Measurements from ENCODE around the gene ANAPC4.
A peak's percentile ranks its signal among the peaks of the same experiment; 100 is the strongest.
"Not testable (repeated sequence)": the region's sequence is repeated elsewhere in the genome, so short reads cannot be mapped to it uniquely, and the experiment has no call there.

Gene ANAPC4

GRCh38 chr4:25358515-25359275 lies 18.4 kb upstream of the ANAPC4 start:
- Mint-ChIP-seq H3K4me3 (no peak overlapping the region), H3K4me1 (no peaks in the 10 kb centered on the region), H3K27me3 (no peaks in the 10 kb centered on the region), H3K36me3 (peaks cover 11% of the 10 kb centered on the region), H3K9me3 (no peaks in the 10 kb centered on the region), H3K27ac (no peak overlapping the region)
- CTCF ChIA-PET = interaction anchor here (0.7 to 1.8 kb wide), 2 partner anchors 10 to 179 kb away, joined by 3 to 5 read pairs; no protein-coding TSS in a partner anchor
- DNase-seq = no peak

GRCh38 chr4:25361253-25361652 lies 15.8 kb upstream of the ANAPC4 start:
- no peak for DNase-seq
- CTCF ChIA-PET = interaction anchor here (0.6 kb wide), 1 partner anchor 130 kb away, joined by 3 read pairs; no protein-coding TSS in a partner anchor
- Mint-ChIP-seq H3K27me3 (no peaks in the 10 kb centered on the region), H3K27ac (no peak overlapping the region), H3K36me3 (peaks cover 8% of the 10 kb centered on the region), H3K9me3 (no peaks in the 10 kb centered on the region), H3K4me1 (no peaks in the 10 kb centered on the region), H3K4me3 (no peak overlapping the region)

- Mint-ChIP-seq H3K27me3 (no peaks in the 10 kb centered on the region), H3K27ac (no peak overlapping the region), H3K9me3 (no peaks in the 10 kb centered on the region), H3K4me3 (no peak overlapping the region), H3K36me3 (peaks cover 3% of the 10 kb centered on the region), H3K4me1 (no peaks in the 10 kb centered on the region)
- CTCF ChIA-PET = interaction anchor here (0.6 to 5.4 kb wide), 21 partner anchors 10 to 390 kb away, joined by 3 to 59 read pairs (median 4); partner anchors contain the start of genes ANAPC4 and ZCCHC4
- DNase-seq = no peak
Observed at GRCh38 chr4:25367004-25367621, 9.9 kb upstream of the ANAPC4 start.

- CTCF ChIA-PET = interaction anchor here (0.7 to 5.4 kb wide), 17 partner anchors 10 to 390 kb away, joined by 3 to 59 read pairs (median 4); partner anchors contain the start of genes ANAPC4 and ZCCHC4
- no peaks in the 10 kb centered on the region for H3K9me3 Mint-ChIP-seq
Observed at GRCh38 chr4:25367877-25368276, 9.2 kb upstream of the ANAPC4 start.

GRCh38 chr4:25368315-25368714 lies 8.7 kb upstream of the ANAPC4 start:
- no peak overlapping the region for H3K27ac Mint-ChIP-seq
- no peak for DNase-seq
- H3K27me3 Mint-ChIP-seq = no peaks in the 10 kb centered on the region
- H3K4me1 Mint-ChIP-seq = no peaks in the 10 kb centered on the region
- CTCF ChIA-PET = interaction anchor here (0.7 to 5.4 kb wide), 11 partner anchors 10 to 388 kb away, joined by 3 to 59 read pairs (median 8); partner anchors contain the start of genes ANAPC4 and ZCCHC4
- no peak overlapping the region for H3K4me3 Mint-ChIP-seq
- no peaks in the 10 kb centered on the region for H3K9me3 Mint-ChIP-seq
- peaks cover 3% of the 10 kb centered on the region for H3K36me3 Mint-ChIP-seq

More at GRCh38 chr4:25367877-25368276, 9.2 kb upstream of the ANAPC4 start:
- H3K36me3 Mint-ChIP-seq = peaks cover 3% of the 10 kb centered on the region
- H3K4me1 Mint-ChIP-seq = no peaks in the 10 kb centered on the region
- H3K27ac Mint-ChIP-seq = no peak overlapping the region
- no peak for DNase-seq
- no peaks in the 10 kb centered on the region for H3K27me3 Mint-ChIP-seq
- no peak overlapping the region for H3K4me3 Mint-ChIP-seq

- no peaks in the 10 kb centered on the region for H3K9me3 Mint-ChIP-seq
- CTCF ChIA-PET = interaction anchor here (1.5 kb wide), 1 partner anchor 190 kb away, joined by 3 read pairs; no protein-coding TSS in a partner anchor
- no peak overlapping the region for H3K4me3 Mint-ChIP-seq
- peaks cover 1% of the 10 kb centered on the region for H3K36me3 Mint-ChIP-seq
- H3K27me3 Mint-ChIP-seq = no peaks in the 10 kb centered on the region
- DNase-seq = no peak
- H3K27ac Mint-ChIP-seq = no peak overlapping the region
- peaks cover 5% of the 10 kb centered on the region for H3K4me1 Mint-ChIP-seq
Observed at GRCh38 chr4:25370242-25370641, 6.8 kb upstream of the ANAPC4 start.

GRCh38 chr4:25372549-25372948 lies 4.5 kb upstream of the ANAPC4 start:
- H3K4me1 Mint-ChIP-seq = peaks cover 16% of the 10 kb centered on the region
- H3K4me3 Mint-ChIP-seq, CTCF ChIA-PET, H3K9me3 Mint-ChIP-seq, H3K36me3 Mint-ChIP-seq, H3K27ac Mint-ChIP-seq, H3K27me3 Mint-ChIP-seq, DNase-seq: not testable (repeated sequence)

- CTCF ChIA-PET = interaction anchor here (1.1 to 3.2 kb wide), 3 partner anchors 10 to 65 kb away, joined by 3 to 10 read pairs (median 9); partner anchors contain the start of gene ZCCHC4
- Mint-ChIP-seq H3K36me3 (peaks cover 15% of the 10 kb centered on the region), H3K4me1 (peaks cover 18% of the 10 kb centered on the region), H3K27ac (peak overlapping the region; percentile 92), H3K4me3 (no peak overlapping the region), H3K9me3 (no peaks in the 10 kb centered on the region), H3K27me3 (no peaks in the 10 kb centered on the region)
- DNase-seq = no peak
Observed at GRCh38 chr4:25377572-25378436, 741 bp downstream of the ANAPC4 start.

GRCh38 chr4:25378437-25378743 lies 1.3 kb downstream of the ANAPC4 start:
- no peak overlapping the region for H3K4me3 Mint-ChIP-seq
- H3K4me1 Mint-ChIP-seq = peaks cover 18% of the 10 kb centered on the region
- H3K27ac Mint-ChIP-seq = no peak overlapping the region
- DNase-seq = no peak
- H3K9me3 Mint-ChIP-seq = no peaks in the 10 kb centered on the region
- H3K27me3 Mint-ChIP-seq = no peaks in the 10 kb centered on the region
- CTCF ChIA-PET = interaction anchor here (2.3 to 3.2 kb wide), 2 partner anchors 11 to 66 kb away, joined by 9 to 10 read pairs; partner anchors contain the start of gene ZCCHC4
- H3K36me3 Mint-ChIP-seq = peaks cover 19% of the 10 kb centered on the region

- Mint-ChIP-seq H3K9me3 (no peaks in the 10 kb centered on the region), H3K27me3 (no peaks in the 10 kb centered on the region), H3K36me3 (peaks cover 26% of the 10 kb centered on the region), H3K4me1 (peaks cover 18% of the 10 kb centered on the region), H3K4me3 (no peak overlapping the region), H3K27ac (no peak overlapping the region)
- CTCF ChIA-PET = interaction anchor here (1.4 to 3.2 kb wide), 2 partner anchors 12 to 66 kb away, joined by 5 to 9 read pairs; partner anchors contain the start of gene ZCCHC4
- no peak for DNase-seq
Observed at GRCh38 chr4:25379591-25379990, 2.5 kb downstream of the ANAPC4 start.

- peaks cover 34% of the 10 kb centered on the region for H3K36me3 Mint-ChIP-seq
- no peaks in the 10 kb centered on the region for H3K27me3 Mint-ChIP-seq
- CTCF ChIA-PET = no interaction called here
- no peak for DNase-seq
- H3K4me1 Mint-ChIP-seq = peaks cover 2% of the 10 kb centered on the region
- no peaks in the 10 kb centered on the region for H3K9me3 Mint-ChIP-seq
- H3K27ac Mint-ChIP-seq = no peak overlapping the region
- H3K4me3 Mint-ChIP-seq = no peak overlapping the region
Observed at GRCh38 chr4:25383647-25384046, 6.6 kb downstream of the ANAPC4 start.

- H3K27ac Mint-ChIP-seq = no peak overlapping the region
- no peaks in the 10 kb centered on the region for H3K27me3 Mint-ChIP-seq
- no peak overlapping the region for H3K4me3 Mint-ChIP-seq
- H3K4me1 Mint-ChIP-seq = no peaks in the 10 kb centered on the region
- CTCF ChIA-PET = no interaction called here
- H3K9me3 Mint-ChIP-seq = no peaks in the 10 kb centered on the region
- H3K36me3 Mint-ChIP-seq = peaks cover 41% of the 10 kb centered on the region
- no peak for DNase-seq
Observed at GRCh38 chr4:25386926-25387325, 9.9 kb downstream of the ANAPC4 start.

GRCh38 chr4:25397305-25397704 lies 20.2 kb downstream of the ANAPC4 start:
- CTCF ChIA-PET = interaction anchor here (0.7 to 1.1 kb wide), 2 partner anchors 85 to 417 kb away, joined by 3 read pairs; partner anchors contain the start of gene ZCCHC4
- H3K4me1 Mint-ChIP-seq = no peaks in the 10 kb centered on the region
- H3K27ac Mint-ChIP-seq = no peak overlapping the region
- H3K9me3 Mint-ChIP-seq = peaks cover 2% of the 10 kb centered on the region
- DNase-seq = no peak
- peaks cover 68% of the 10 kb centered on the region for H3K36me3 Mint-ChIP-seq
- H3K4me3 Mint-ChIP-seq = no peak overlapping the region
- H3K27me3 Mint-ChIP-seq = no peaks in the 10 kb centered on the region

GRCh38 chr4:25399510-25399909 lies 22.4 kb downstream of the ANAPC4 start:
- DNase-seq = no peak
- CTCF ChIA-PET = no interaction called here
- Mint-ChIP-seq H3K4me3 (no peak overlapping the region), H3K36me3 (peaks cover 66% of the 10 kb centered on the region), H3K27me3 (no peaks in the 10 kb centered on the region), H3K4me1 (no peaks in the 10 kb centered on the region), H3K9me3 (peaks cover 2% of the 10 kb centered on the region), H3K27ac (no peak overlapping the region)
